ENCODE data around the gene EFCAB11.

EFCAB11 gene

DNA sequence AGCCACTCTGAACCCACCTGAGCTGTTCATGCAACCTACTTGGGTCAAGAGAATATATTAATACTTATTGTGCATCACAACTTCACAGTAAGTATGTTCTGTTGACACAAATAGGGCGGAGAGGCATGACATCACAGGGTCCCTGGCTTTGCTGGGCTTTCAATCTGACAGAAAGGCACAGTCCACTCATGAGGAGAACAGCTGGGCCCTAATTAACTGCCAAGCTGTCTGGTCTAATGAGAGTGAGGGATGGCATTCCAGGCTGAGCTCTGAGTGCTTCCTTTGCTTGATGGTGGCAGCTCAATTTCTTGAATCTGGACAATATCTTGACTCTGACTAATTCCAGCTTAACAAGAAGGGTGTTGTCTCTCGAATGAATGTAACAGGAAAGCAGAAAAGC lies 2.0 kb downstream of the EFCAB11 start:
- H3K9me2 ChIP-seq (replicated peaks; ENCODE audit: low read depth, low read length): no peaks in the 10 kb centered on the region
- no peaks in the 10 kb centered on the region for H4K20me1 ChIP-seq (ENCODE audit: insufficient read depth, low read length, poor library complexity, severe bottlenecking)
- H3K27me3 ChIP-seq (ENCODE audit: insufficient read depth, low read length, poor library complexity, severe bottlenecking): no peaks in the 10 kb centered on the region
- H3F3A ChIP-seq (ENCODE audit: low read depth): peaks cover 5% of the 10 kb centered on the region; the same call in 1 of the 2 replicates
- H3K9me3 ChIP-seq (ENCODE audit: insufficient read depth, low read depth, low read length): no peaks in the 10 kb centered on the region
- TF ChIP-seq, protein P1, sequence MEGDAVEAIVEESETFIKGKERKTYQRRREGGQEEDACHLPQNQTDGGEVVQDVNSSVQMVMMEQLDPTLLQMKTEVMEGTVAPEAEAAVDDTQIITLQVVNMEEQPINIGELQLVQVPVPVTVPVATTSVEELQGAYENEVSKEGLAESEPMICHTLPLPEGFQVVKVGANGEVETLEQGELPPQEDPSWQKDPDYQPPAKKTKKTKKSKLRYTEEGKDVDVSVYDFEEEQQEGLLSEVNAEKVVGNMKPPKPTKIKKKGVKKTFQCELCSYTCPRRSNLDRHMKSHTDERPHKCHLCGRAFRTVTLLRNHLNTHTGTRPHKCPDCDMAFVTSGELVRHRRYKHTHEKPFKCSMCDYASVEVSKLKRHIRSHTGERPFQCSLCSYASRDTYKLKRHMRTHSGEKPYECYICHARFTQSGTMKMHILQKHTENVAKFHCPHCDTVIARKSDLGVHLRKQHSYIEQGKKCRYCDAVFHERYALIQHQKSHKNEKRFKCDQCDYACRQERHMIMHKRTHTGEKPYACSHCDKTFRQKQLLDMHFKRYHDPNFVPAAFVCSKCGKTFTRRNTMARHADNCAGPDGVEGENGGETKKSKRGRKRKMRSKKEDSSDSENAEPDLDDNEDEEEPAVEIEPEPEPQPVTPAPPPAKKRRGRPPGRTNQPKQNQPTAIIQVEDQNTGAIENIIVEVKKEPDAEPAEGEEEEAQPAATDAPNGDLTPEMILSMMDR (conservative IDR thresholded peaks at IDR 0.05; ENCODE audit: low read length): no peak
- no peak for TF ChIP-seq EZH2phosphoT487 (IDR thresholded peaks at IDR 0.05; ENCODE audit: borderline replicate concordance)
- H2AFZ ChIP-seq (ENCODE audit: low read length): no peak overlapping the region
- H3K4me2 ChIP-seq (ENCODE audit: low read depth, low read length, poor library complexity, severe bottlenecking): no peak overlapping the region
- H3K9ac ChIP-seq (ENCODE audit: low read depth, low read length, poor library complexity, severe bottlenecking): peak overlapping the region; percentile 11
- H3K4me1 ChIP-seq (ENCODE audit: insufficient read depth, low read length, poor library complexity, severe bottlenecking): peaks cover 30% of the 10 kb centered on the region
- H3K79me2 ChIP-seq (ENCODE audit: insufficient read depth, low read length): peaks cover 16% of the 10 kb centered on the region
- no peak overlapping the region for H3K4me3 ChIP-seq (ENCODE audit: low read length, poor library complexity, severe bottlenecking)
- H3K36me3 ChIP-seq (ENCODE audit: insufficient read depth, low read length): 0 out of 2 replicates have a peak, but pooled peaks cover under 1% of the 10 kb centered on the region

DNA sequence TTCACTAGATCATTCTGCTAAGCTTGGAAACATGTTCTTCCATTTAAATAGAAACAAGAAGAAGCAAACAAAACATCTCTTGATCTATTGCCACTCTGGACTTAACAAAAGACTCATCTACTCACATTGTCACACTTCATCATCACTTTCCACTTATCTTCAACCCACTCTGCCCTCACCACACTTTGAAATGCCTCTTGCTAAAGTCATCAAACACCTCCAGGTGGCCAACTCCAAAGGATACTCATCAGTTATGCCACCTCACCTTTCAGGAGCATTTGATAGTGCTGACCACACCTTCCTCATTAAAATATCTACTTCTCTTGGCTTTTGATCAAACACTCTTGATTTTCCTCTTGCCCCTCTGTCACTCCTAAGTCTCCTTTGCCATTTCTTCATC lies 7.2 kb downstream of the EFCAB11 start:
- H3K9ac ChIP-seq (ENCODE audit: low read depth, low read length, poor library complexity, severe bottlenecking): no peak overlapping the region
- no peaks in the 10 kb centered on the region for H4K20me1 ChIP-seq (ENCODE audit: insufficient read depth, low read length, poor library complexity, severe bottlenecking)
- H3K36me3 ChIP-seq (ENCODE audit: insufficient read depth, low read length): no peaks in the 10 kb centered on the region
- H3K9me3 ChIP-seq (ENCODE audit: insufficient read depth, low read depth, low read length): no peaks in the 10 kb centered on the region
- H3K4me2 ChIP-seq (ENCODE audit: low read depth, low read length, poor library complexity, severe bottlenecking): no peak overlapping the region
- H3K27me3 ChIP-seq (ENCODE audit: insufficient read depth, low read length, poor library complexity, severe bottlenecking): no peaks in the 10 kb centered on the region
- H3K79me2 ChIP-seq (ENCODE audit: insufficient read depth, low read length): no peaks in the 10 kb centered on the region
- H3K9me2 ChIP-seq (replicated peaks; ENCODE audit: low read depth, low read length): no peaks in the 10 kb centered on the region
- H3K4me1 ChIP-seq (ENCODE audit: insufficient read depth, low read length, poor library complexity, severe bottlenecking): no peaks in the 10 kb centered on the region
- H3F3A ChIP-seq (ENCODE audit: low read depth): no peaks in the 10 kb centered on the region
- H3K4me3 ChIP-seq (ENCODE audit: low read length, poor library complexity, severe bottlenecking): no peak overlapping the region
- H2AFZ ChIP-seq (ENCODE audit: low read length): no peak overlapping the region
- TF ChIP-seq, protein P1 (conservative IDR thresholded peaks at IDR 0.05; ENCODE audit: low read length): no peak
- TF ChIP-seq EZH2phosphoT487 (IDR thresholded peaks at IDR 0.05; ENCODE audit: borderline replicate concordance): no peak

DNA sequence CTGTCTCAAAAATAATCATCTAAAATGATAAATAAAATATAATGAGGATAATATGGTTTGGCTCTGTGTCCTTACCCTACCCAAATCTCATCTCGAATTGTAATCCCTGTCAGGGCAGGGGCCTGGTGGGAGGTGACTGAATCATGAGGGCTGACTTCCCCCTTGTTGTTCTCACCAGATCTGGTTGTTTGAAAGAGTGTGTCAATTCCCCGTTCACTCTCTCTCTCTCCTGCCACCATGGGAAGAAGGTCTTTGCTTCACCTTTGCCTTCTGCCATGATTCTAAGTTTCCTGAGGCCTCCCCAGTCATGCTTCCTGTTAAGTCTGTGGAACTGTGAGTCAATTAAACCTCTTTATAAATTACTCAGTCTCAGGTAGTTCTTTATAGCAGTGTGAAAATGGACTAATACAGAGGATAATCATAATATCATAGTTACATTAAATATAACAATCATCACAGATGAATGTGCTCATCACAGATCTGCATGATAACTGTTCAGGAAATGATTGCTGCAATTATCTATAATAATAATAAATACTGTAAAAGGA lies 12.6 kb downstream of the EFCAB11 start:
- H3K9ac ChIP-seq (ENCODE audit: low read depth, low read length, poor library complexity, severe bottlenecking): no peak overlapping the region
- no peak overlapping the region for H3K4me2 ChIP-seq (ENCODE audit: low read depth, low read length, poor library complexity, severe bottlenecking)
- TF ChIP-seq EZH2phosphoT487 (IDR thresholded peaks at IDR 0.05; ENCODE audit: borderline replicate concordance): no peak
- TF ChIP-seq, protein P1 (conservative IDR thresholded peaks at IDR 0.05; ENCODE audit: low read length): no peak
- H3K9me3 ChIP-seq (ENCODE audit: insufficient read depth, low read depth, low read length): no peaks in the 10 kb centered on the region
- no peaks in the 10 kb centered on the region for H3K36me3 ChIP-seq (ENCODE audit: insufficient read depth, low read length)
- H3K79me2 ChIP-seq (ENCODE audit: insufficient read depth, low read length): no peaks in the 10 kb centered on the region
- no peaks in the 10 kb centered on the region for H4K20me1 ChIP-seq (ENCODE audit: insufficient read depth, low read length, poor library complexity, severe bottlenecking)
- H2AFZ ChIP-seq (ENCODE audit: low read length): no peak overlapping the region
- H3K4me1 ChIP-seq (ENCODE audit: insufficient read depth, low read length, poor library complexity, severe bottlenecking): no peaks in the 10 kb centered on the region
- no peak overlapping the region for H3K4me3 ChIP-seq (ENCODE audit: low read length, poor library complexity, severe bottlenecking)
- H3K27me3 ChIP-seq (ENCODE audit: insufficient read depth, low read length, poor library complexity, severe bottlenecking): no peaks in the 10 kb centered on the region
- no peaks in the 10 kb centered on the region for H3K9me2 ChIP-seq (replicated peaks; ENCODE audit: low read depth, low read length)
- H3F3A ChIP-seq (ENCODE audit: low read depth): no peaks in the 10 kb centered on the region
